ENCODE results near the gene MCM10. TPM values are rescaled to one million over a fixed set of nuclear protein-coding genes. Genes with fewer than 3 reads are reported as not detected.

Gene MCM10
- total RNA-seq, 1 donor from 2014 or later: 0.08 TPM

- no peak for TF ChIP-seq CTCF (IDR thresholded peaks at IDR 0.05; ENCODE audit: borderline replicate concordance)
- H3K4me1 ChIP-seq: no peaks in the 10 kb centered on the region
- H3K36me3 ChIP-seq: no peaks in the 10 kb centered on the region
- H3K9me3 ChIP-seq (replicated peaks): no peaks in the 10 kb centered on the region
- no peaks in the 10 kb centered on the region for H3K27me3 ChIP-seq (ENCODE audit: low read depth)
- intact Hi-C loops (cut with micrococcal nuclease): no loop called here
- H3K27ac ChIP-seq (replicated peaks): no peak overlapping the region
- H3K4me3 ChIP-seq: no peak overlapping the region
- no peak for DNase-seq
Observed at GRCh38 chr10:13219685-13220670, 58.6 kb downstream of the MCM10 start.

- Histone ChIP-seq H3K27ac (replicated peaks) (no peak overlapping the region), H3K4me1 (no peaks in the 10 kb centered on the region), H3K9me3 (replicated peaks) (no peaks in the 10 kb centered on the region), H3K36me3 (no peaks in the 10 kb centered on the region), H3K4me3 (no peak overlapping the region), H3K27me3 (ENCODE audit: low read depth) (no peaks in the 10 kb centered on the region)
- no peak for DNase-seq
- no peak for TF ChIP-seq CTCF (IDR thresholded peaks at IDR 0.05; ENCODE audit: borderline replicate concordance)
- intact Hi-C loops (cut with micrococcal nuclease): no loop called here
Observed at GRCh38 chr10:13221572-13221971, 60.2 kb downstream of the MCM10 start.

GRCh38 chr10:13222151-13222550 is 60.8 kb downstream of the MCM10 start:
- H3K27me3 ChIP-seq (ENCODE audit: low read depth): no peaks in the 10 kb centered on the region
- no peak for DNase-seq
- H3K9me3 ChIP-seq (replicated peaks): no peaks in the 10 kb centered on the region
- H3K36me3 ChIP-seq: no peaks in the 10 kb centered on the region
- H3K27ac ChIP-seq (replicated peaks): no peak overlapping the region
- no peaks in the 10 kb centered on the region for H3K4me1 ChIP-seq
- intact Hi-C loops (cut with micrococcal nuclease): no loop called here
- no peak for TF ChIP-seq CTCF (IDR thresholded peaks at IDR 0.05; ENCODE audit: borderline replicate concordance)
- H3K4me3 ChIP-seq: no peak overlapping the region

DNA sequence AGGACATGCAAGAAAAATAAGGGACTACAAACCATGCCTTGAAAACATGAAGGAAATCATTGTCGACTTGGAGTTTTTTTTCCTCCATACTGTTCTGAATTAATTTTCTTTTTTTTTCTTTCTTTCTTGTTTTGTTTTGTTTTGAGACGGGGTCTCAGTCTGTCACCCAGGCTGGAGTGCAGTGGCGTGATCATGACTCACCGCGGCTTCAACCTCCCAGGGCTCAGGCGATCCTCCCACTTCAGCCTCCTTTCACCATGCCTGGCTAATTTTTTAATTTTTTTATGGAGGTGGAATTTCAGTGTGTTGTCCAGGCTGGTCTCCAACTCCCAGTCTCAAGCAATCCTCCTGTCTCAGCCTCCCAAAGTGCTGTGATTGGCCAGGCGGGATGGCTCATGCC is 61.2 kb downstream of the MCM10 start:
- Histone ChIP-seq H3K9me3 (replicated peaks) (no peaks in the 10 kb centered on the region), H3K4me3 (no peak overlapping the region)
- intact Hi-C loops (cut with micrococcal nuclease): no loop called here

DNA sequence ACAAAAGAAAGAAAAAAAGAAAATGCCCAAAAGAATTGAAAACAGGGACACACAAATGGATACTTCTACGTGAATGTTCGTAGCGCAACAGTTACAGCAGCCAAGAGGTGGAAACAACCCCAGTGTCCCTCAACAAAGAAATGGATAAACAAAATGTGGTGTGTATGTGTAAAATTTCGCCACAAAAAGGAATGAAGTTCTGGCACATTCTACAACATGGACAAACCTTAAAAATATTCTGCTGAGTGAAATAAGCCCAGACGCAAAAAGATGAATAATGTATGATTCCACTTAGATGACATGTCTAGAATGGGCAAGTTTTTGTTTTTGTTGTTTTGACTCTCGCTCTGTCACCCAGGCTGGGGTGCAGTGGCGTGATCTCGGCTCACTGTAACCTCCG is 61.9 kb downstream of the MCM10 start:
- Histone ChIP-seq H3K36me3 (no peaks in the 10 kb centered on the region), H3K27me3 (ENCODE audit: low read depth) (no peaks in the 10 kb centered on the region), H3K9me3 (replicated peaks) (no peaks in the 10 kb centered on the region), H3K27ac (replicated peaks) (no peak overlapping the region), H3K4me1 (no peaks in the 10 kb centered on the region), H3K4me3 (no peak overlapping the region)
- intact Hi-C loops (cut with micrococcal nuclease): no loop called here
- DNase-seq: no peak
- no peak for TF ChIP-seq CTCF (IDR thresholded peaks at IDR 0.05; ENCODE audit: borderline replicate concordance)

More for the DNA sequence above, 61.2 kb downstream of the MCM10 start:
- H3K36me3 ChIP-seq: no peaks in the 10 kb centered on the region
- TF ChIP-seq CTCF (IDR thresholded peaks at IDR 0.05; ENCODE audit: borderline replicate concordance): no peak
- DNase-seq: no peak
- no peaks in the 10 kb centered on the region for H3K27me3 ChIP-seq (ENCODE audit: low read depth)
- H3K27ac ChIP-seq (replicated peaks): no peak overlapping the region
- H3K4me1 ChIP-seq: no peaks in the 10 kb centered on the region

All from left ventricle myocardium inferior (tissue), 1 donor.